Central memory CD8-positive, alpha-beta T cell (primary cell): Measurements from ENCODE around the gene CD2.

Source experiments
- ATAC-seq: fragments of 150-1000 bp; cut with Tn5 transposase; replicated peaks from 2 replicates; pipeline ENCODE4 v1.10.0; 2022; ENCODE audit warnings: mild to moderate bottlenecking, moderate FRiP score, moderate number of reproducible peaks; ENCODE audit not compliant: poor library complexity, severe bottlenecking; ENCODE audit errors: extremely low read depth
- DNase-seq, 2 donors: peaks; one replicate each; pipeline ENCODE4 v3.0.0; 2021; ENCODE audit warnings: low spot score in 2 of 2
- H3K27ac Mint-ChIP-seq: one replicate; pipeline ENCODE4 v1.8.0; 2022; ENCODE audit warnings: low read depth, mild to moderate bottlenecking, moderate library complexity, mixed read lengths
- H3K27me3 Mint-ChIP-seq: one replicate; pipeline ENCODE4 v1.8.0; 2022; ENCODE audit warnings: mixed read lengths
- H3K36me3 Mint-ChIP-seq: one replicate; pipeline ENCODE4 v1.8.0; 2022; ENCODE audit warnings: mild to moderate bottlenecking, moderate library complexity, mixed read lengths; ENCODE audit not compliant: insufficient read depth
- H3K4me1 Mint-ChIP-seq: one replicate; pipeline ENCODE4 v1.8.0; 2022; ENCODE audit warnings: mixed read lengths
- H3K4me3 Mint-ChIP-seq: one replicate; pipeline ENCODE4 v1.8.0; 2022; ENCODE audit warnings: mild to moderate bottlenecking, moderate library complexity, mixed read lengths
- H3K9me3 Mint-ChIP-seq: one replicate; pipeline ENCODE4 v1.8.0; 2022; ENCODE audit warnings: mixed read lengths

Gene CD2

GRCh38 chr1:116720364-116721038, 33.7 kb upstream of the CD2 start:
- H3K4me3 Mint-ChIP-seq: no peak overlapping the region
- no peak for DNase-seq
- ATAC-seq: no peak
- no peak overlapping the region for H3K27ac Mint-ChIP-seq
- no peaks in the 10 kb centered on the region for H3K27me3 Mint-ChIP-seq
- H3K4me1 Mint-ChIP-seq: no peaks in the 10 kb centered on the region
- H3K9me3 Mint-ChIP-seq: no peaks in the 10 kb centered on the region
- no peaks in the 10 kb centered on the region for H3K36me3 Mint-ChIP-seq

DNA sequence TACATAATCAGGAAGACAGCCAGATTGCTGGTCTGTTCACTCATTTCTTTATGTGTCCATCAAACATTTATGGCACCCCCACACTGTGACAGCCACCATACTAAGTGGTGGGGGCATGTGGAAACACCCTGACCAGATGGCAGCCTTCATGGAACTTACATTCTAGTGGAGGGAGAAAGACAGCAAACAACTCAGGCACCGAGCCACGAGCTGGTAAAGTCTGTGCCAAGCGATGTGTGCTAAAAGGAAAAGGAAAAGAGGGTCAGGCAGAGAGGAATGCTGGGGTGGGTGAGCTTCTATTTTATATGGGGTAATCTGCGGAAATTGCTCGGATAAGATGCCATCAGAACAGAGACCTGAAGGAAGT, 33.2 kb upstream of the CD2 start:
- H3K9me3 Mint-ChIP-seq: no peaks in the 10 kb centered on the region
- no peak overlapping the region for H3K27ac Mint-ChIP-seq
- H3K4me3 Mint-ChIP-seq: no peak overlapping the region
- ATAC-seq: no peak
- DNase-seq: no peak
- H3K36me3 Mint-ChIP-seq: no peaks in the 10 kb centered on the region
- H3K4me1 Mint-ChIP-seq: no peaks in the 10 kb centered on the region
- H3K27me3 Mint-ChIP-seq: no peaks in the 10 kb centered on the region

- ATAC-seq: no peak
- Mint-ChIP-seq H3K4me3 (no peak overlapping the region), H3K4me1 (no peaks in the 10 kb centered on the region), H3K27ac (no peak overlapping the region), H3K9me3 (no peaks in the 10 kb centered on the region), H3K36me3 (no peaks in the 10 kb centered on the region), H3K27me3 (no peaks in the 10 kb centered on the region)
- DNase-seq: no peak
Measured at GRCh38 chr1:116721451-116722007, 32.7 kb upstream of the CD2 start.

- Mint-ChIP-seq H3K27me3 (no peaks in the 10 kb centered on the region), H3K9me3 (no peaks in the 10 kb centered on the region), H3K27ac (no peak overlapping the region), H3K4me1 (no peaks in the 10 kb centered on the region), H3K36me3 (no peaks in the 10 kb centered on the region), H3K4me3 (no peak overlapping the region)
- ATAC-seq (no peak), DNase-seq (no peak)
Measured at GRCh38 chr1:116722016-116722838, 32.0 kb upstream of the CD2 start.

GRCh38 chr1:116724765-116725375, 29.4 kb upstream of the CD2 start:
- peak; percentile 56 to 61 for DNase-seq
- Mint-ChIP-seq H3K4me1 (no peaks in the 10 kb centered on the region), H3K4me3 (no peak overlapping the region), H3K27me3 (no peaks in the 10 kb centered on the region), H3K27ac (no peak overlapping the region), H3K36me3 (no peaks in the 10 kb centered on the region), H3K9me3 (no peaks in the 10 kb centered on the region)
- no peak for ATAC-seq

- Mint-ChIP-seq H3K27ac (no peak overlapping the region), H3K9me3 (no peaks in the 10 kb centered on the region), H3K4me3 (no peak overlapping the region)
Measured at GRCh38 chr1:116725798-116726197, 28.4 kb upstream of the CD2 start.

DNA sequence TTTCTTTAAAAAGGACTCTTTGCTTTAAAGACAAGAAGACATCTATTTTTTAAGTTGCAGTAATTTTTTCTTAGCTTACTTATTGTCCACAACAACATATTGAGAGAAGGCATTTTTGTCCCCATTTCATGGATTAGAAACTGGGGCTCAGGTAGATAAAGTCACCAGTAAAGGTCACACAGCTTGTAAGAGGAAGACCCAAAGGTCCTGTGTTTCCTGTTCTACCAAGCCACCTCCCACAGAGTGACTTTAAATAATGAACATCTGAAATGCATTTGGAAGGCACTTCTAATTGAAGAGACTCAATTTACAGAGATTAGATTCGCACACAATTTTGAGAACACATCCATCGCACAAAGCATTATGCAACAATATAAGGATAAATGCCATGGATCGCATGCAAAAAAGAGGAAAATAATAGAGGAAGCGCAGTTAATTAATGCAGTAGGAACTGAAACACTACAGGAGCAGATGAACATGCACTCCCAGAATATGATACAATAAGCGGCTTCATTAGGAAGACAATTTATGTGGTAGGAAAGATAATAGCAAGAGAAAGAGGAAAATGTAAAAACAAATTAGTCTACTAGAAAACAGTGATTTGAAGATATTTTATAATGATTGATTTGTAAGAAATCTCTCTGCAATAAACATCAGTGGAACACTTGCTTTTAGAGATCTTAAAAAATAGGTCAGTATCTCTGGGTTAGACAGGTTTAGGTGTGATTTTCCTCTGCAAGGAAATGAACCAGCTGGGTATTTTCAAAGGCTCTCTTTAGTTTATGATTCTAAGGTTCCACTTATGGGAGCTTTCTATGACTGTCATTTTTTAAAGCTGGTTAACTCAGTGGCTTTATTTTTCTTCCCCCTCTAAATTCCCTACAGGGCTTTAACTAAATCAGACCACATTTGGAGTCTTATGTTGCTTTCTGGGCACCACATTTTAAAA, 27.1 kb upstream of the CD2 start:
- no peaks in the 10 kb centered on the region for H3K4me1 Mint-ChIP-seq
- H3K27ac Mint-ChIP-seq: no peak overlapping the region
- H3K4me3 Mint-ChIP-seq: no peak overlapping the region
- no peaks in the 10 kb centered on the region for H3K27me3 Mint-ChIP-seq
- H3K36me3 Mint-ChIP-seq: no peaks in the 10 kb centered on the region
- no peaks in the 10 kb centered on the region for H3K9me3 Mint-ChIP-seq
- ATAC-seq (no peak), DNase-seq (no peak)

More at GRCh38 chr1:116725798-116726197, 28.4 kb upstream of the CD2 start:
- Mint-ChIP-seq H3K27me3 (no peaks in the 10 kb centered on the region), H3K4me1 (no peaks in the 10 kb centered on the region), H3K36me3 (no peaks in the 10 kb centered on the region)
- ATAC-seq (no peak), DNase-seq (no peak)

DNA sequence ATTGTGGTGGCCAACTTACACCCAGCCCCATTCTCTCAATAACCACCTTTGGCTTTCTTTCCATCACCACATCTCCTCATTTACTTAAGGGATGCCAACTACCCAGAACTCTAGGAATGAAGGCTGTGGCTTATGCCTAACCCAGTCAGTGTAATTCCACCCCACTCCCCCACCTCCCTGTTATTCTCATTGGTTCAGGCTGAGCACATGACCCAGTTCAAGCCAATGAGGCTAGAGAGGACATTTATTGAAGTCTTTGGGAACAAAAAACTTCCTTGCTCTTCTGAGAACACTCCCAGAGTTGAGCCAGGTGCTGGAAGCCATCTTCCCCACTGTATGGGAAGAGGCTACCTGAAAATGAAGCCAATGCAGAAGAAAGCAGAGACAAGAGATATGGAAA, 22.8 kb upstream of the CD2 start:
- Mint-ChIP-seq H3K4me1 (peaks cover 5% of the 10 kb centered on the region), H3K36me3 (no peaks in the 10 kb centered on the region), H3K9me3 (no peaks in the 10 kb centered on the region), H3K4me3 (no peak overlapping the region), H3K27me3 (no peaks in the 10 kb centered on the region), H3K27ac (no peak overlapping the region)
- no peak for DNase-seq
- no peak for ATAC-seq

- peaks cover 1% of the 10 kb centered on the region for H3K36me3 Mint-ChIP-seq
- ATAC-seq: no peak
- peaks cover 17% of the 10 kb centered on the region for H3K4me1 Mint-ChIP-seq
- H3K9me3 Mint-ChIP-seq: no peaks in the 10 kb centered on the region
- H3K4me3 Mint-ChIP-seq: no peak overlapping the region
- H3K27ac Mint-ChIP-seq: no peak overlapping the region
- no peaks in the 10 kb centered on the region for H3K27me3 Mint-ChIP-seq
- no peak for DNase-seq
Measured at GRCh38 chr1:116732726-116733125, 21.5 kb upstream of the CD2 start.

GRCh38 chr1:116733476-116734365, 20.5 kb upstream of the CD2 start:
- Mint-ChIP-seq H3K9me3 (no peaks in the 10 kb centered on the region), H3K27ac (no peak overlapping the region), H3K36me3 (peaks cover 5% of the 10 kb centered on the region), H3K27me3 (no peaks in the 10 kb centered on the region), H3K4me3 (no peak overlapping the region), H3K4me1 (peaks cover 27% of the 10 kb centered on the region)
- ATAC-seq (no peak), DNase-seq (no peak)

DNA sequence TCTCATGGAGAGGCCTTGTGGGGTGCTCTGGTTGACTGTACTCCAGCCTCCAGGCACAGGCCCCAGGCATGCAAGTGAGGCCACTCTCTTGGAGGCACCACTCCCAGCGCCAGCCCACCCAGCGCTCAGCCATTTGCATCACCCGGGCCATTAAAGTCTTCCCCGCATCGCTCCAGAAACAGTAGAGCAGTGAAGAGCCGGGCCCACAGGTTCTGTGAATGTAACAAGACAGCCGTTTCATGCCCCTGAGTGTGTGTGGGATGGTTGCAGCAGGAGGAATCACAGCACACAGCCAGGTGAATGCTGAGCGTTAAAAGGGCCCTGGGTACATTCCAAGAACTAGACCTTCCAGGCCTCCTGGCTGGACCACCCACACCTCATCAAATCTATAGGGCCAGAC, 19.0 kb upstream of the CD2 start:
- H3K27ac Mint-ChIP-seq: no peak overlapping the region

More for the DNA sequence above, 19.0 kb upstream of the CD2 start:
- Mint-ChIP-seq H3K27me3 (no peaks in the 10 kb centered on the region), H3K9me3 (no peaks in the 10 kb centered on the region), H3K36me3 (peaks cover 5% of the 10 kb centered on the region), H3K4me1 (peaks cover 42% of the 10 kb centered on the region), H3K4me3 (no peak overlapping the region)
- ATAC-seq (no peak), DNase-seq (no peak)
